ENCODE results near the gene PPP1CA.
"Not testable (repeated sequence)": the region's sequence is repeated elsewhere in the genome, so short reads cannot be mapped to it uniquely, and the experiment has no call there.

Gene PPP1CA

DNA sequence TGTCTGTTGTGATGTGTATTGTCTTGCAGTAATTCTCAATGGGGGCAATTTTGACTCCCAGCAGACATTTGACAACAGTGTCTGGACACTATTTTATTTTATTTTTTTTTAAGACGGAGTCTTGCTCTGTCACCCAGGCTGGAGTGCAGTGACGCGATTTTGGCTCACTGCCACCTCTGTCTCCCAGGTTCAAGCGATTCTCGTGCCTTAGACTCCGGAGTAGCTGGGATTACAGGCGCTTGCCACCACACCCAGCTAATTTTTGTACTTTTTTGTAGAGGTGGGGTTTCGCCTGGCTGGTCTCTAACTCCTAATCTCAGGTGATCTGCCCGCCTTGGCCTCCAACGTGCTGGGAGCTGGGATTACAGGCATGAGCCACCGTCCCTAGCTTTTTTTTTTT, 28.1 kb upstream of the PPP1CA start:
- Histone ChIP-seq H3K9ac (no peak overlapping the region), H3K4me2 (no peak overlapping the region; the same call in 1 of the 2 replicates), H3K27ac (no peak overlapping the region), H3K79me2 (ENCODE audit: insufficient read depth, low read depth) (peaks cover 19% of the 10 kb centered on the region), H3K4me1 (ENCODE audit: low read depth, poor library complexity, severe bottlenecking) (peaks cover 8% of the 10 kb centered on the region), H2AFZ (ENCODE audit: low read depth) (no peak overlapping the region), H4K20me1 (ENCODE audit: insufficient read depth) (no peaks in the 10 kb centered on the region), H3K36me3 (ENCODE audit: insufficient read depth) (no peaks in the 10 kb centered on the region), H3K27me3 (ENCODE audit: insufficient read depth, low read depth) (no peaks in the 10 kb centered on the region), H3K4me3 (IDR thresholded peaks at IDR 0.05; ENCODE audit: insufficient read depth, low read depth, low read length) (no peak overlapping the region)
- TF ChIP-seq, protein P1, sequence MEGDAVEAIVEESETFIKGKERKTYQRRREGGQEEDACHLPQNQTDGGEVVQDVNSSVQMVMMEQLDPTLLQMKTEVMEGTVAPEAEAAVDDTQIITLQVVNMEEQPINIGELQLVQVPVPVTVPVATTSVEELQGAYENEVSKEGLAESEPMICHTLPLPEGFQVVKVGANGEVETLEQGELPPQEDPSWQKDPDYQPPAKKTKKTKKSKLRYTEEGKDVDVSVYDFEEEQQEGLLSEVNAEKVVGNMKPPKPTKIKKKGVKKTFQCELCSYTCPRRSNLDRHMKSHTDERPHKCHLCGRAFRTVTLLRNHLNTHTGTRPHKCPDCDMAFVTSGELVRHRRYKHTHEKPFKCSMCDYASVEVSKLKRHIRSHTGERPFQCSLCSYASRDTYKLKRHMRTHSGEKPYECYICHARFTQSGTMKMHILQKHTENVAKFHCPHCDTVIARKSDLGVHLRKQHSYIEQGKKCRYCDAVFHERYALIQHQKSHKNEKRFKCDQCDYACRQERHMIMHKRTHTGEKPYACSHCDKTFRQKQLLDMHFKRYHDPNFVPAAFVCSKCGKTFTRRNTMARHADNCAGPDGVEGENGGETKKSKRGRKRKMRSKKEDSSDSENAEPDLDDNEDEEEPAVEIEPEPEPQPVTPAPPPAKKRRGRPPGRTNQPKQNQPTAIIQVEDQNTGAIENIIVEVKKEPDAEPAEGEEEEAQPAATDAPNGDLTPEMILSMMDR (conservative IDR thresholded peaks at IDR 0.05; ENCODE audit: low read depth, low read length) = no peak

DNA sequence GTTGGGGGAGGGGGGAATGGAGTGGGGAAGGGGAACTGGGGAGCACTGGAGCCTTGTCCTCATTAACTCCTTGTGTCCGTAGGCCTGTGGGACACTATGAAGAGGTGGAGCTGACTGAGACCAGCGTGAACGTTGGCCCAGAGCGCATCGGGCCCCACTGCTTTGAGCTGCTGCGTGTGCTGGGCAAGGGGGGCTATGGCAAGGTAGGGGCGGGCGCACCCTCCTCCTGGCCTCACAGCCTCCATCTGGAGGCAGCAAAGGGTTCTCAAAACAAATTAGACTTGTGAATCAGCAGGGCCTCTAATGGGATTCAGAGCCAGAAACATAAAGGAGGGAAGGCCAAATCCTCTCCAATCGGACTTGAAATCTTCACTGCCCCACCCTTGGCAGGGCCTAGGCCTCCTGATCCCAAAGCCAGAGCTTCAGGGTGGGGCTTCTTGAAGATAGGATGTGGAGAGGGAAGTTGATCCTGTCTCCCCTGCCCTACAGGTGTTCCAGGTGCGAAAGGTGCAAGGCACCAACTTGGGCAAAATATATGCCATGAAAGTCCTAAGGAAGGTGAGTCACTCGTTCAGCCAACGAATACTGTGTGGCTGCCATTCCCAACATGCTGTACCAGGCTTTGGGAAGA, 27.5 kb upstream of the PPP1CA start:
- Histone ChIP-seq H3K4me1 (ENCODE audit: low read depth, poor library complexity, severe bottlenecking) (peaks cover 8% of the 10 kb centered on the region), H3K9ac (peak overlapping the region; percentile 77), H4K20me1 (ENCODE audit: insufficient read depth) (no peaks in the 10 kb centered on the region), H2AFZ (ENCODE audit: low read depth) (no peak overlapping the region), H3K27ac (no peak overlapping the region), H3K79me2 (ENCODE audit: insufficient read depth, low read depth) (peaks cover 19% of the 10 kb centered on the region), H3K27me3 (ENCODE audit: insufficient read depth, low read depth) (no peaks in the 10 kb centered on the region), H3K4me2 (peak overlapping the region; percentile 71), H3K4me3 (IDR thresholded peaks at IDR 0.05; ENCODE audit: insufficient read depth, low read depth, low read length) (no peak overlapping the region), H3K36me3 (ENCODE audit: insufficient read depth) (no peaks in the 10 kb centered on the region)
- TF ChIP-seq, protein P1 (conservative IDR thresholded peaks at IDR 0.05; ENCODE audit: low read depth, low read length) = no peak

DNA sequence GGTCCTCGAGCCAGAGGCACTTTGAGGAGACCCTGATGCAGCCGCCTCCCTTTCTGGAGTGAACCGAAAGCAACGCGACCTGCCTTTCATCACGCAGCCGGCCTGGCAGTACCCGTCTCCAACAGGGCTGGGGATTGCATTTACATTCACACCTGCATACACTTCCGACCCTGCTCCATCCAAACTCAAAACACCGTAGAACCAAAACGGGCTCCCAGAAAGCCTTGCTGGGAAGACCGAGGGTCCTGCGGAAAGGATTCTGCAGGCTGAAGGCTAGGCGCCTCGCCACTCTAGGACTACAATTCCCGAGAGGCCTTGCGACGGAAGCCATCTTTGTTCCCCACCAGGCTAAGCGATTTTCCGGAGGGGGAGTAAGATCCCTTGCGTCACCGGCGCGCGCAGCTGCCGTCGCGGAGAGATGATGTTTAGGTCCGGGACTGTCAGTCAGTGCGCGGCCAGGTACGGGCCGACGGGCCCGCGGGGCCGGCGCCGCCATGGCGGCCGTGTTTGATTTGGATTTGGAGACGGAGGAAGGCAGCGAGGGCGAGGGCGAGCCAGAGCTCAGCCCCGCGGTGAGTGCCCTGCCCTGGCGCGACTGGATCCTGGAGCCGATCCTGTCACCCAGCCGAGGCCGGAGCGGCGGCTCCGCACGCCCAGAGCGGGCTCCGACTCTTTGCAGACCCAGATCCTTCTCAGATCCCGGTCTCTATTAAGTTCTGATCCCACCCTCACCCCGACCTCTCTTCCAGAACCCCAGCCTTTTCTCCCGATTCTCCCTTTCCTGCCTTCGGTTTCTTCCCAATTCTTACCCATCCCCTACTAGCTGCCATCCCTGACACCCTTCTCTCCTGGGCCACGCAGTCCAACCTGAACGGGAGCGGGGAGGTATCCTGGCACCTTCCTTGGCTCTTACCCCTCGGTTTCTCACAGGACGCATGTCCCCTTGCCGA, 26.7 kb upstream of the PPP1CA start, which contains the start of gene RPS6KB2:
TSS of gene RPS6KB2 (plus strand) at position 443 of the 950 bp plus-strand sequence. CDS start at position 495, 52 bp downstream.
- Histone ChIP-seq H3K4me2 (peak within 1 kb of the TSS; percentile 71), H2AFZ (ENCODE audit: low read depth) (peak within 1 kb of the TSS; percentile 74), H3K9ac (peak within 1 kb of the TSS; percentile 77), H3K79me2 (ENCODE audit: insufficient read depth, low read depth) (peaks cover 19% of the 10 kb centered on the region), H3K36me3 (ENCODE audit: insufficient read depth) (no peaks in the 10 kb centered on the region), H3K4me1 (ENCODE audit: low read depth, poor library complexity, severe bottlenecking) (peaks cover 8% of the 10 kb centered on the region), H3K4me3 (IDR thresholded peaks at IDR 0.05; ENCODE audit: insufficient read depth, low read depth, low read length) (no peak within 1 kb of the TSS), H3K27me3 (ENCODE audit: insufficient read depth, low read depth) (no peaks in the 10 kb centered on the region), H4K20me1 (ENCODE audit: insufficient read depth) (no peaks in the 10 kb centered on the region), H3K27ac (peak within 1 kb of the TSS; percentile 72)
- TF ChIP-seq, protein P1 (conservative IDR thresholded peaks at IDR 0.05; ENCODE audit: low read depth, low read length) = no peak

DNA sequence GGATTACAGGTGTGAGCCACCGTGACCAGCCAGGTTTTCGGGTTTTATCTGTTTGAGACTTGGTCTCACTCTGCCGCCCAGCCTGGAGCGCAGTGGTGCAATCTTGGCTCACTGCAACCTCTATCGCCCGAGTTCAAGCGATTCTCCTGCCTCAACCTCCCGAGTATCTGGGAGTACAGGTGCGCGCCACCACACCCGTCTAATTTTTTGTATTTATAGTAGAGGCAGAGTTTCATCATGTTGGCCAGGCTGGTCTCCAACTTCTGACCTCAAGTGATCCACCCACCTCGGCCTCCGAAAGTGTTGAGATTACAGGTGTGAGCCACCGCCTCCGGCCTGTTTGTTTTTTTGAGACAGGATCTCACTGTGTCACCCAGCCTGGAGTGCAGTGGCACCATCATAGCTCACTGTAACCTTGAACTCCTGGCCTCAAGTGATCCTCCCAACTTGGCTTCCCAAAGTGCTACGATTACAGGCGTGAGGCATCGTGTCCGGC, 25.8 kb upstream of the PPP1CA start:
- not testable (repeated sequence) for H4K20me1 ChIP-seq (ENCODE audit: insufficient read depth); H3K36me3 ChIP-seq (ENCODE audit: insufficient read depth); H3K4me1 ChIP-seq (ENCODE audit: low read depth, poor library complexity, severe bottlenecking); H3K4me3 ChIP-seq (IDR thresholded peaks at IDR 0.05; ENCODE audit: insufficient read depth, low read depth, low read length); H3K27me3 ChIP-seq (ENCODE audit: insufficient read depth, low read depth)
- Histone ChIP-seq H3K9ac (peak overlapping the region; percentile 77; the same call in 1 of the 2 replicates), H3K4me2 (peak overlapping the region; percentile 59), H3K79me2 (ENCODE audit: insufficient read depth, low read depth) (peaks cover 19% of the 10 kb centered on the region), H3K27ac (peak overlapping the region; percentile 72), H2AFZ (ENCODE audit: low read depth) (peak overlapping the region; percentile 74)
